GM19193 (cell line): ENCODE measurements around the gene LYL1.

Experiments used
- POLR2A ChIP-seq: IDR thresholded peaks from 4 replicates; pipeline ENCODE4 v1.6.1; 2011; ENCODE audit not compliant: insufficient read depth, insufficient read length; ENCODE audit errors: extremely low read depth

LYL1 gene

GRCh38 chr19:13068085-13068846 lies 34.4 kb downstream of the LYL1 start:
- TF ChIP-seq POLR2A: no peak

GRCh38 chr19:13066933-13067807 lies 35.5 kb downstream of the LYL1 start:
- no peak for TF ChIP-seq POLR2A

GRCh38 chr19:13066226-13066625 lies 36.4 kb downstream of the LYL1 start:
- no peak for TF ChIP-seq POLR2A

GRCh38 chr19:13064092-13064489 lies 38.6 kb downstream of the LYL1 start:
- TF ChIP-seq POLR2A: no peak

- TF ChIP-seq POLR2A: no peak
Measured at GRCh38 chr19:13063461-13064091, 39.1 kb downstream of the LYL1 start.

GRCh38 chr19:13062317-13062716 lies 40.3 kb downstream of the LYL1 start:
- TF ChIP-seq POLR2A: no peak

- no peak for TF ChIP-seq POLR2A
Measured at GRCh38 chr19:13060964-13061927, 41.4 kb downstream of the LYL1 start.

GRCh38 chr19:13060233-13060963 lies 42.3 kb downstream of the LYL1 start:
- no peak for TF ChIP-seq POLR2A

- TF ChIP-seq POLR2A: no peak
Measured at GRCh38 chr19:13058951-13059660, 43.6 kb downstream of the LYL1 start.

- TF ChIP-seq POLR2A: no peak
Measured at GRCh38 chr19:13057744-13058143, 44.9 kb downstream of the LYL1 start.

- no peak for TF ChIP-seq POLR2A
Measured at GRCh38 chr19:13057147-13057572, 45.5 kb downstream of the LYL1 start.

GRCh38 chr19:13056052-13056660 lies 46.5 kb downstream of the LYL1 start:
- TF ChIP-seq POLR2A: no peak

- TF ChIP-seq POLR2A: no peak
Measured at GRCh38 chr19:13055213-13056051, 47.2 kb downstream of the LYL1 start.
